HG03095 (cell line): ENCODE data around the gene JPH3.
"Not testable (repeated sequence)": the region's sequence is repeated elsewhere in the genome, so short reads cannot be mapped to it uniquely, and the experiment has no call there.

Source experiments
- ATAC-seq: cut with Tn5 transposase; IDR thresholded peaks from one replicate; pipeline ENCODE4 v1.9.1; 2021; ENCODE audit warnings: moderate library complexity; ENCODE audit not compliant: unreplicated experiment

Gene JPH3

DNA sequence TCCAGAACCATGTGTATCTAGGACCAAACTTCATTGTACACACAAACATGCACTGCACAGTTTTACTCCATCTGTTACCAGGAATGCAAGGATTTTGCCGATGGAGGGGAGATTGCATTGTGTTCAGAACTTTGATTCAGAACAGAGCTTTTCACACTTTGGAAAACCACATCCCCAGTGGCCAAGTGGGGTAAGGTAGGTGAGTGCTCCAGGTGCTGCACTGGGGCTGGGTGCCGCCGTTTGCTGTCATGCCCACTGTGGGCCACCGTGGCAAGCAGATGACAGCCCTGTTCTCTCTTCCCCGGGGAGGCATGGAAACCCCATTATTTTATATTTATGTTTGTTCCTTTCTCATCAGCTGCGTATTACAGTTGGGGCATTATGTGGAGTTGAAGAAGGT lies 29.3 kb upstream of the JPH3 start:
- ATAC-seq, result no peak

DNA sequence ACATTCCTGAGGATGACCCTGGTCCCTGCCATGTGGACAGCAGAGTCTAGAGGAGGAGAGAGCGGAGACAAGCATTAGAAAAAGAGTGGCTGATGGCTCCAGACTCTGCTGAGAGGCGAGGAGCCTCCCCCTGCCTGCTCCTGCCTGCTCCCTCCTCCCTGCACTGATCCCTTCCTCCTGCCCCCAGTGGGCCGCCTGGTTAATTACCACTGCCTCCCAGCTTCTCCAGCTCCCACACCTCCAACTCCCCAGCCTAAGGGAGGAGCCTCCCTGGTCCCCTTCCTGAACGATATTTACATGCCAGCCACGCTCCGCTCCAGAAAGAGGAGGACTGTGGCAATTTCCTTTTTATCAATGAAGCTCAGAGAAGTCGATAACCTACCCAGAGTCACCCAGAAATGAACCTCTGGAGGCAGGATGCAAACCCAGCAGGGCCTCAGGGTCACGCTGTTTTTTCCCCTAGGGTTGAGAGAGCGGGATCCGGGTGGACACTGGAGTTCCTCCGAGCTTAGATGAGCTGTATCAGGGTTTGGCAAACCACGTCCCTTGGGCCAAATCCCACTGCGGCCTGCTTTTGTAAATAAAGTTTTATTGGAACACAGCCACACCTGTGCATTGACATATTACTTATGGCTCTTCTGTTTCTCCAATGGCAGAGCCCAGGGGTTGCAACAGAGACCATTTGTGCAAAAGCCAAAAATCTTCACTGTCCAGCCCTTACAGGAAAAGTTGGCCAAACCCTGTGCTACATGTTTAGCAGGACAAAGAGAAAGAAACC lies 27.1 kb upstream of the JPH3 start:
- ATAC-seq, result no peak

GRCh38 chr16:87576171-87576570 lies 26.1 kb upstream of the JPH3 start:
- no peak for ATAC-seq

DNA sequence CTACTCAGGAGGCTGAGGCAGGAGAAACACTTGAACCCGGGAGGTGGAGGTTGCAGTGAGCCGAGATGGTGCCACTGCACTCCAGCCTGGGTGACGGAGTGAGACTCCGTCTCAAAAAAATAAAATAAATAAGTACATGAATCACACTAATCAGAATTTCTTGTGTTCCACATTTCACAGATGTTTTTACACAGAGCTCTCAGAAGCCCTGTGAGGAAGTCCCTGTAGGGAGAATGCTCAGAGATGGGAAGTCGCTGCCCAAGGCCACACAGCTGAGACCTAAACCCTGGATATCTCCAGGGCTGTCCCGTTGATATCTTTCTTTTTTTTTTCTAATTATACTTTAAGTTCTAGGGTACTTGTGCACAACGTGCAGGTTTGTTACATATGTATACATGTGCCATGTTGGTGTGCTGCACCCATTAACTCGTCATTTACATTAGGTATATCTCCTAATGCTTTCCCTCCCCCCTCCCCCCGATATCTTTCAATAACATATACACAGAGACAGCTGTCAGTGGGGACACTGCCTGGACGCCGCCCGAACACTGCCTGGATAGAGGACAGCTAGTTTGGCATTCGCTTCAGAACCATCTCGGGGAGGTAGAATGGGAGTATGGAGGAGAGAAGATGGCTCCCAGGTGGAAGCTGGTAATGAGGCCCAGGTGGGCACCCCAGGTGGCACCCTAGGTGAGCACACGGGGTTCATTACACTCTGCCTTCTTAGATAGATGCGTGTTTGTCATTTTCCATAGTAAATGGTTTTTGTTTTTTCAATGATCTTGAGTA lies 24.0 kb upstream of the JPH3 start:
- not testable (repeated sequence) for ATAC-seq

DNA sequence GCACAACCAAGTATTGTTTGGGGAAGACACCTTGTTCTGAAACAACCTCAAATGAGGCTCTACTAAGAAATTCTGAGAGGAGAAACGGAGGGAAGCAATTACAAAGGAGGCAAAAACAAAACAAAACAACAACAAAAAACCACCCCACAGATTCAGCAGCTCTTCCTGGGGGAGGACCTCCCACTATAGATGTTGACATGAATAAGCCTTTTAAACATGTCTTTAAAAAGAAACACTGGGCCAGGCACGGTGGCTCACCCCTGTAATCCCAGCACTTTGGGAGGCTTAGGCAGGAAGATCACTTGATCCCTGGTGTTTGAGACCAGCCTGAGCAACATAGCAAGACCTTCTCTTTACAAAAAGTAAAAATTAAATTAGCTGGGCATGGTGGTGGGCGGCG lies 22.6 kb upstream of the JPH3 start:
- ATAC-seq, result no peak

GRCh38 chr16:87580855-87581261 lies 21.4 kb upstream of the JPH3 start:
- no peak for ATAC-seq

- ATAC-seq, result no peak
Observed at GRCh38 chr16:87581857-87582215, 20.5 kb upstream of the JPH3 start.

DNA sequence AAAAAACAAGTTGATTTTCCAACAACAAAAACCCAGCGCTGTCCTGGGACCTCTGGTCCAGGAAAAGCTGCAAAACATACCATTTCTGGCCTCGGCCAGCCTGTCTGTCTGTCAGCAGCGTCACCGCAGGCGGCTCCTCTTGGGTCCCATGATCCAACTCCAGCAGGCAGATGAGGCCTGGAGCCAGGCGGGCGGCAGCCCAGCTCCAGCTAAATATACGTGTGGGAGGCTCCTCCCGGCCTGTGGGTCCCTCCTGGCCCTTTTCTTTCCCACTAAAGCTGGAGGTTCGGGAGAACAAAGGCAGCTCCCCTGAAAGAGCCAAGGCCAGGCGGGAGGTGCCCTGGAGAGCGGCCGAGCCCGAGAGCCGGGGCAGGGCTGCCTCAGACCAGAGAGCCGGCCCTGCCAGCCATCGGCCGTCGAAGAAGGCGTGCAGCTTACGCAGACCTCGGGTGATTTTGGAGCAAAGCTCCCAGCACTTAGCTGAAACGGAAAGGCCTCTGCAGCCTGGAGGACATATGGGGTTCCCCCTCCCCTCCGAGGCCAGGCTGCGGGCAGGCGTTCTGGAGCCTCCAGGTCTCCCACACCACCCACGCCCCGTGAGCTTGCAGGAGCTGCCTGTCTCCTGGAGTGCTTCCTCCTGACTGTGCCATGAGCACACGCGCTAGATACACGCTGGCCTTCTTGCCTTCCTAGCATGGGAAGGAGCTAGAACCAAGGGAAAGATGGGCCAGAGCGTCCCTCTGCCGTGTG lies 19.9 kb upstream of the JPH3 start:
- ATAC-seq, result no peak

GRCh38 chr16:87582966-87583325 lies 19.4 kb upstream of the JPH3 start:
- ATAC-seq, result no peak

DNA sequence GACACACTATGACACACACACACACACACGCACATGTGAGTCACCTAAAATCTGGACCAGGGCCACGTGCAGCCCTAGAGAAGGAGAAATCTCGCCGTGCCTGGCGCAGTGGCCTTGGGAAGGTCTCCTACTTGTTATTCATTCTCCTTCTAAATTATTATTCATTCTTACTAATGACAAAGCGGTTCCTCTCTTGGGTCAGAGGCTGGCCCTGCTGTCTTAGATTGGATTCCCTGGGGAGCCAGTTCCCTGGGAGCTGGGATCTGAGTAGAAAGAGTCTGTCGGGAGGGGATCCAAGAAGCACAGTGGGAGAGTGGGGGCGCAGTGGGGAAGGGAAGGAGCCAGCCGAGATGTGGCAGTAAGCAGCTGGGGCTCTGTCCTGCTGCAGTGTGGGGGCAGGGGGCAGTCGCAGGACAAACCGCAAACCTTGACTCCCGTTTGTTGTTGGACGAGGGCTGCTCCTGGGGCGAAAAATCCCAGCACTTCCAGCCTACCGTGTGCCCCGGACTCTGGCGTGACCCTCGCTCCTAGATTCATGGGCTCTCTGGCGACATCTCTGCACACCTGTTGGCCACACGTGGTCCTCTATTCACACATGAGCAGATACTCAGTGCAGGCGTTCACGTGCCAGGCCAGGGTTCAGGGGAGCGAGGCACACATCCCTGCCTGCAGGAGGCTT lies 18.7 kb upstream of the JPH3 start:
- no peak for ATAC-seq

DNA sequence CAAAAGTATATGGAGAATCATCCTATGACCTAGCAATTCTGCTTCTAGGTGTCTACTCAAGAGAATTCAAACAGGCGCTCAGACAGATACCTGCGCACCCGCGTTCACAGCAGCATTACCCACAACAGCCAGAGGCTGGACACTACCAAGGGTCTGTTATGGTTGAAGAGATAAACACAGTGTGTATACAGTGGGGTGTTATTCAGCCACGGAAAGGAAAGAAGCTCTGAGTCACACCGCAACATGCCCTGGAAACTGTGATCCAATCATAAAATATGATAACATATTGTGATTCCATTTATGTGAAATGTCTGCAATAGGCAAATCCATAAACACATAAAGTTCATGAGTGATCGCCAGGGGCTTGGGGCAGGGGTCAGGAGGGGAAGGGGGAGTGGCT lies 18.0 kb upstream of the JPH3 start:
- no peak for ATAC-seq

GRCh38 chr16:87584975-87585374 lies 17.3 kb upstream of the JPH3 start:
- ATAC-seq, result no peak

- no peak for ATAC-seq
Observed at GRCh38 chr16:87585442-87586200, 16.7 kb upstream of the JPH3 start.

GRCh38 chr16:87586201-87586782 lies 16.0 kb upstream of the JPH3 start:
- no peak for ATAC-seq

DNA sequence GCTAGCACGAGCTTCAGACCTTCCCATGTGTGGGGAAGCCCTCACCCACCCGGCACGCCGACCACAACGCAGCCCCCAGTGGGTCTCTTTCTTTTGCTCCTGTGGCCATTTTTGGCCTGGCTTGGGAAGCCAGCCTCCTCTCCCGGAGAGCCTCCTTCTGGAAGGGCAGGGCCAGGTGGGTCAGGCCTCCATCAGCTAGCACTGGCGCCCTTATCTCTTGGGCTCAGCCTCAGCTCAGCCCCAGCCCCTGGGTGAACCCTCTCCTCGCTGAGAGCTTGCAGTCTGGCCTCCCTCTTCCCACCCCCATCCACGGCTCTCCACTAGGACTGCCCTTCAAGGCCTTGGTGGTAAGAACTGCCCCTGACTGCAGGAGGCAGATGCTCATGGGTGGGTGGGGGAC lies 14.7 kb upstream of the JPH3 start:
- ATAC-seq, result no peak

GRCh38 chr16:87592018-87592712 lies 10.1 kb upstream of the JPH3 start:
- ATAC-seq, result no peak

DNA sequence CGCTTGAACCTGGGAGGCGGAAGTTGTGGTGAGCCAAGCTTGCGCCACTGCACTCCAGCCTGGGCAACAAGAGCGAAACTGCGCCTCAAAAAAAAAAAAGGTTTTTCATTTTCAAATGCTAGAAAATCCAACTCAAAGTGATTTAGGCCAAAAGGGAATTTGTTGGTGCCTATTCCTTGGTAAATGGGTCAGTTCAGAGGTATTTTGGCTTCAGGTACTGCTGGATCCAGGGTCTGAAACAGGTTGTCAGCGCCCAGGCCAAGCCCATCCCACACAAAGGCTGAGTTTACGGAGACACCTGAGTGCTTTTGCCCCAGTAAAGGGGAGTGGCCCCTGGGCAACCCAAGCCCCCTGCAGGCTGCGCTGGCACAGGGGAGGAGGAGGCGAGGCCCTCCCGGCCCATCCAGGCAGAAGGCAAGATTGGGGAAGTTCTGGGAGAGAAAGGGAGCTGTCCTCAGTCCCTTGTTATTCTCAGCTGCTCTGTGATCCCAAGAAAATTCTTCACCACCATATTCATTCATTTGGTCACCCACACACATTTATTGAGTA lies 8.5 kb upstream of the JPH3 start:
- ATAC-seq, result no peak

DNA sequence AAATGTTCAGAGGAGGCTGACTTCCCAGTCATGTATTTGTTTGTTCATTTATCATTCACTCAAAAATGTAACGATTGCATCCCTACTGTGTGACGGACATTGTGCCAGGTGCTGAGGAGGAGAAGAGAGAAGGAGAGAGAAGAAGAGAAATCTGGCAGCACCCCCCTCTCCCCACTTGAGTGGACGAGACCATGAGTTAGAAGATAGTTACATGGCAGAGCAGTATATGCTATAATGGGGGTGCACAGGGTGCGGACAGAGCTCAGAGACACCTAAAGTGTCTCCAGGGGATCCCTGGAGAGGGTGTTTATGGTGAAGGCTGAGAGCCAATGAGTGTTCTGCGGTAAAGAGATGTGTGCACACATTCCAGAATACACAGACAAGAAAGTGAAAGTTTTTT lies 6.6 kb upstream of the JPH3 start:
- no peak for ATAC-seq

DNA sequence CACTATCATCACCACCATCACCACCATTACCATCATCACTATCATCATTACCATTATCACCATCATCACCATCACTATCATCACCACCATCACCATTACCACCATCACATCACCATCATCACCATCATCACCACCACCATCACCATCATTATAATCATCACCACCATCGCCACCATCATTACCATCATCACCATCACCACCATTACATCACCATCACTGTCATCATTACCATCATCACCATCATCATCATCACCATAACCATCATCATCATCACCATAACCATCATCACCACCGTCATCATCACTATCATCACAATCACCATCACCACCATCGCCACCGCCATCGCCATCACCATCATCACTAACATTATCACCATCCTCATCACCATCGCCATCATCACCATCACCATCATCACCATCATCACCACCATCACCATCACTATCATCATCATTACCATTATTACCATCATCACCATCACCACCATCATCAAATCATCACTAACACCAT lies 4.9 kb upstream of the JPH3 start:
- ATAC-seq, result no peak
